Measurements from ENCODE around the gene PNKD.

Gene PNKD

DNA sequence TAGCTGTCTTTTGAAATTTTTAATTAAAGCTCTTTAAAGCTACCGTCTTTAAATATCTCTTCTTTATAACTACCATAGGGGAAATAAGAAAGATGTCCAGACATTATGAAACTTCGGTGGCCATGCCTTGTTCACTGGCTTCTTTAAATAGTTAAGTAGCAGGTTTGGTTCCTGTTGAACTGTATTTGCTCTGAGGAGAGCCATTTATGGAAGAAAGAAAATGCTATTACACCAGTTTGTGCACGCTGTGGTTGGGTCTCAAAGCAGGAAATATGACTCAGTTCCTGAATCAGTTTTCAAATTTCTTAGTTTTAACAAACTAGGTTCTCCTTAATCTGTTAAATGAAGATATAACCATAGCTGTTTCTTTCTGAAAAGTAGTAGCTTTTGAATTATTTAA is 41.1 kb upstream of the PNKD start:
- DNase-seq (ENCODE audit: low read depth): peak; percentile 85
- H3K4me3 ChIP-seq (ENCODE audit: low read length): no peak overlapping the region
- TF ChIP-seq, protein P1, sequence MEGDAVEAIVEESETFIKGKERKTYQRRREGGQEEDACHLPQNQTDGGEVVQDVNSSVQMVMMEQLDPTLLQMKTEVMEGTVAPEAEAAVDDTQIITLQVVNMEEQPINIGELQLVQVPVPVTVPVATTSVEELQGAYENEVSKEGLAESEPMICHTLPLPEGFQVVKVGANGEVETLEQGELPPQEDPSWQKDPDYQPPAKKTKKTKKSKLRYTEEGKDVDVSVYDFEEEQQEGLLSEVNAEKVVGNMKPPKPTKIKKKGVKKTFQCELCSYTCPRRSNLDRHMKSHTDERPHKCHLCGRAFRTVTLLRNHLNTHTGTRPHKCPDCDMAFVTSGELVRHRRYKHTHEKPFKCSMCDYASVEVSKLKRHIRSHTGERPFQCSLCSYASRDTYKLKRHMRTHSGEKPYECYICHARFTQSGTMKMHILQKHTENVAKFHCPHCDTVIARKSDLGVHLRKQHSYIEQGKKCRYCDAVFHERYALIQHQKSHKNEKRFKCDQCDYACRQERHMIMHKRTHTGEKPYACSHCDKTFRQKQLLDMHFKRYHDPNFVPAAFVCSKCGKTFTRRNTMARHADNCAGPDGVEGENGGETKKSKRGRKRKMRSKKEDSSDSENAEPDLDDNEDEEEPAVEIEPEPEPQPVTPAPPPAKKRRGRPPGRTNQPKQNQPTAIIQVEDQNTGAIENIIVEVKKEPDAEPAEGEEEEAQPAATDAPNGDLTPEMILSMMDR (conservative IDR thresholded peaks at IDR 0.05; ENCODE audit: low read length): no peak

DNA sequence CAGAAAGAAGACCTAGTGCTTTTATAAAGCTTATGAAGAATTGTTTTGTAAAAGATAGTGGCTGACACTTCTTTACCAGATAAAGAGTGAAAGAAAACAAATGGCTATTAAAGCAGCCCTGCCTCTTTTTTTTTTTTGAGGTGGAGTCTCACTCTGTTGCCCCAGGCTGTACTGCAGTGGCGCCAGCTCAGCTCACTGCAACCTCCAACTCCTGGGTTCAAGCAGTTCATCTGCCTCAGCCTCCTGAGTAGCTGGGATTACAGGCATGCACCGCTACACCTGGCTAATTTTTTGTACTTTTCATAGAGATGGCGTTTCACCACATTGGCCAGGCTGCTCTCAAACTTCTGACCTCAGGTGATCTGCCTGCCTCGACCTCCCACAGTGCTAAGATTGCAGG is 40.5 kb upstream of the PNKD start:
- no peak overlapping the region for H3K4me3 ChIP-seq (ENCODE audit: low read length)
- DNase-seq (ENCODE audit: low read depth): no peak
- TF ChIP-seq, protein P1 (conservative IDR thresholded peaks at IDR 0.05; ENCODE audit: low read length): no peak

DNA sequence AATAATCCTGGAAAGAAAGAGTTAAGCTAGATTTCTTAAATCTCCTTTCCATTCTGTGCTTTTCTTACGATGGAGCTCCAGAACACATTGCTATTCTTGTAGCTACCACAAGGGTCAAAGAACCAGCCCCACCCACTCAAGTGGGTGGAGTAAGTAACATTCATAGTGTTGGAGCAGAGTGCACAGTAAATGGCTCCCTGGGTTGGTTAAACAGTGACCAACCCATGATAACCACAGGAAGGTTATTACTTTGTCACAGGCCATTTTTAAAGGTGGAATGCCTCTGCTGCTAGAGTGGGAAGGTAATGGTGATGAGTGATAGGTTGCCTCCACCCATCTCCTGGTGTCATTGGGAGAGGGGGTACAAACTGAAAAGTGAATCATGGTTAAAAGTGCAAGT is 39.4 kb upstream of the PNKD start:
- no peak overlapping the region for H3K4me3 ChIP-seq (ENCODE audit: low read length)
- no peak for DNase-seq (ENCODE audit: low read depth)
- TF ChIP-seq, protein P1 (conservative IDR thresholded peaks at IDR 0.05; ENCODE audit: low read length): peak; percentile 12; the same call in 1 of the 2 replicates

DNA sequence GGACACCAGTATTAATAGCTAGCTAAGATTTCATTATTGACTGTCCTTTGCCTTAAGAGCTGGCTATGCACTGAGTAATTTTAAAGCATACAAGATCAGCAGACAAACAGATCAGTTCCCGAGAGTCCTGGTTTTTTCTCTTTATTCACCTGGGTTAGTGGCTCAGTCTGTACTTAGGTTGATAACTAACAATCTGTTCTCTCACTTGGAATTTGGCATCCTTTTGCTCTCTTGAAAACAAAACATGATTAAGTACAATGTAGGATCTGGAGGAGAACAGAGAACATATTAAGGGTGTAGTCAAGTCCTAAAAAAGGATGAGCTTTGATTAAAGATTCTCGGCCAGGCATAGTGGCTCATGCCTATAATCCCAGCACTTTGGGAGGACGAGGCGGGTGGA is 36.8 kb upstream of the PNKD start:
- no peak for DNase-seq (ENCODE audit: low read depth)
- TF ChIP-seq, protein P1 (conservative IDR thresholded peaks at IDR 0.05; ENCODE audit: low read length): no peak
- H3K4me3 ChIP-seq (ENCODE audit: low read length): no peak overlapping the region

DNA sequence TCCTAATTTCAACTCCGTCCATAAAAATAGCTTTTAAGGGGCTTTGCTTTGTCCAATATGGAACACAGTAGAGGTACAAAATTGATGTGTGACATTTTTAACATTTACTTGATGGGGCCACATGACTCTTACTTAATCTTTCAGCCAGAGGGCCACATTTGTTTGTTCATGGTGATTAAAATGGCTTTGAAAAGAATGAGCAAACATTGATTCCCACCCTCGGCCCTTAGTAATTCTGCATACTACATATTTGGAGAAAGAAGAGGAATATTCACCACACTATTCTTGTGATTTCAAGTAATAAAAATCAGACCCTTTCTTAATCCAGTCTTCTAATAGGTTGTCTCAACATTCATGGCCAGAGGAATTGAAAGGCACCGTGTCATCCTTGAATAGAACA is 35.8 kb upstream of the PNKD start:
- TF ChIP-seq, protein P1 (conservative IDR thresholded peaks at IDR 0.05; ENCODE audit: low read length): no peak
- DNase-seq (ENCODE audit: low read depth): no peak
- no peak overlapping the region for H3K4me3 ChIP-seq (ENCODE audit: low read length)

DNA sequence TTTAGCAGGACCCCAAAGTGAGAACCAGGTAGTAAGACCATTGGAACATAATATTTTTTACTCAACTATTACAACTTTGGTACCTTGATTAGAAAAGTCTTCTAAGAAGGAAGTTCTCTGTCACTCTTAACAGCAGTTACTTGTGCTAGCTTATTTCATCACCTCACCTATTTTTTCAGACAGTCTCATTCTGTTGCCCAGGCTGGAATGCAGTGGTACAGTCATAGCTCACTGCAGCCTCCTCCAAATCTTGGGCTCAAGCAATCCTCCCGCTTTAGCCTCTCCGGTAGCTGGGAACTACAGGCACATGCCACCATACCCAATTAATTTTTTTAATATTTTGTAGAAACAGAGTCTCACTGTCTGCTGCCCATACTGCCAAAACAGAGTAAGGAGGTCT is 35.3 kb upstream of the PNKD start:
- no peak overlapping the region for H3K4me3 ChIP-seq (ENCODE audit: low read length)
- no peak for DNase-seq (ENCODE audit: low read depth)
- TF ChIP-seq, protein P1 (conservative IDR thresholded peaks at IDR 0.05; ENCODE audit: low read length): no peak

DNA sequence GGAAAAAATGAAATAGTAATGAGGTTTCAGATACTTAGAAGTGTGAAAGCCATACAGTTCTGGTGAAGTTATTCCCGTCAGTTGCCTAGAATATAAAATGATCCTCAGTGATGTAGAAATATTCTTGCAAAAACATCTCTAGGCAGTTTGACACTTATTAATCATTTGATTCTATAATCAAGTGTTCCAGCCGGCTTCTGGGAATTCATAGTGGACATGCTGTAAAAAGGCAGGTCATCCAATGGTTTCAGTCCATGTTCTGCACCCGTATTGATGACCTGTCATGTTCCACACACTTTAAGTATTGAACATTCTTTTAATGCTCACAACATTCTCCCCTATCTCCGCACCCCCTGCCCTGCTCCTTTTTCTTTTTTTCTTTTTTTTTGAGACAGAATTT is 33.5 kb upstream of the PNKD start:
- no peak overlapping the region for H3K4me3 ChIP-seq (ENCODE audit: low read length)
- no peak for DNase-seq (ENCODE audit: low read depth)
- TF ChIP-seq, protein P1 (conservative IDR thresholded peaks at IDR 0.05; ENCODE audit: low read length): no peak

Data from AG10803 (cell line).